NCI-H774 (cell line): ENCODE measurements around the gene PHF21B.
"Not testable (repeated sequence)": the region's sequence is repeated elsewhere in the genome, so short reads cannot be mapped to it uniquely, and the experiment has no call there.

Experiments used
- DNase-seq: peaks from one replicate; lab custom pipeline; 2025; lab: John Stamatoyannopoulos, UW

Gene PHF21B

DNA sequence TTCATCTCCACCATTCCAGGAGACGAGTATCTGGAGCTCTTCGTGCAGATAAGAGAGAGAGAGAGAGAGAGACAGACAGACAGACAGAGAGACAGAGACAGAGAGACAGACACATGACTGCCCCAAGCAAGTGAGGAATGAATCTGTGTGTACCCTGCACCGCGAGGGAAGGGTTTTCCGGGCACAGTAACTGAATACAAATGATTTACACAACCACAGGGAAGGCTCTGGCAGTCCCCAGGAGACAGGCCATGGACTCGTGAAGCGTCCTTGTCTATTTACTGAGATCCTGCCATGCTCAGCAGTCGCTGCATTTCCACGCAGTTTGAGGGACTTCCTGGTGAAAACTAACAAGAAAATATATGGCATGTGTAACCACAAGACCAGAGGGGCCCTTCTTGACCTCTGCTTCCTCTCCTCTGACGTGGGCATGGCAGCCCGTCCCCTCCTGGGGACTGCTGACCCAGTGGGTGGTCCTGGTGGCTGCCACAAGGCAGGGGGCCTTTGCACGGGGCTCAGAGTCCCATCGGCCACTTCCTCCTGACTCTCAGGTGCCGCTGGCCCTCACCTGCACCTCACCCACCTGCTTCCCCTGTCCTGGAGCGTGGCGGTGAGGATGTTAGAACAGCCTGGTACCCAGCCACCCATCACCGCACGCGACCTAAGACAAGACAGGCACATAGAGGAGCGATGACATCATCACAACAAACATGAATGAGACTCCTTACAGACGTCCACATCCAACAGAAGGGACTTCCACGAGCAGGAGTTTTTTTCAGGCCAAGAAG, 75.9 kb downstream of the PHF21B start:
- no peak for DNase-seq

DNA sequence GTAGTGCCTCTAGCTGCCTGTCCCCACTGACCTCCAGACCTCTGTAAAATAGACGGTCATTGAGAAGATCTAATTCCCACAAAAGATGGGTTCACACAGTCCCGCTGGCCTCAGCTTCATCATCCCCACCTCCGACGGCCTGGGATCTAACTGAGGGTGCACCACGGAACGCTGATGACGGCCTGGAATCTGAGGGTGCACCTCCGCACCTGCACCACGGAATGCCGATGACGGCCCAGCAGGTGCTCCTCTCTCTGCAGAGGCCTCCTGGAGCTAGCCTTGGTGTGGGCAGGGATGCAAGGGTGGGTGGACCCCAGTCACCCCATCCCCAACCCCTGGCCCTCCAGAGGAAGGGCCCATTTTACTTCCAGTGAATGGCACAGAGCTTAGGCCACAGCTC, 77.3 kb downstream of the PHF21B start:
- DNase-seq = no peak

DNA sequence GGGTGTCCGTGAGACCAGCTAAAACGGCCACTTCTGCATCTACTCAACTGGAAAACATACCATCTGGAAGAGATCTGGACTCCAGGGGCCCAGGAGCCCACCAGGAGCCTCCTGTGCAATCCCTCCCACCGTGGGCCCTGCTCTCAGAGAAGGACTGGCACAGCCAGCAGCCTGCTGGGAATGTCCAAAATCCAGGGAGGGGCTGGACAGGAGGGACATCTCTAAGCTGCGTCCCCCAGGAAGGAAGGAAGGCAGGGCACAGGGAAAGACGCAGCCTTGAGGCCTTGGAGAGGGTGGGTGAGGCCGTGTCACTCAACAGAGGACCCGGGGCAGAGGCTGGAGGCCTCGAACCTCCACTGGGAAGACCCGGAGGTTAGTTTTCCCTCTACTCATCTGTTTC, 78.0 kb downstream of the PHF21B start:
- no peak for DNase-seq

DNA sequence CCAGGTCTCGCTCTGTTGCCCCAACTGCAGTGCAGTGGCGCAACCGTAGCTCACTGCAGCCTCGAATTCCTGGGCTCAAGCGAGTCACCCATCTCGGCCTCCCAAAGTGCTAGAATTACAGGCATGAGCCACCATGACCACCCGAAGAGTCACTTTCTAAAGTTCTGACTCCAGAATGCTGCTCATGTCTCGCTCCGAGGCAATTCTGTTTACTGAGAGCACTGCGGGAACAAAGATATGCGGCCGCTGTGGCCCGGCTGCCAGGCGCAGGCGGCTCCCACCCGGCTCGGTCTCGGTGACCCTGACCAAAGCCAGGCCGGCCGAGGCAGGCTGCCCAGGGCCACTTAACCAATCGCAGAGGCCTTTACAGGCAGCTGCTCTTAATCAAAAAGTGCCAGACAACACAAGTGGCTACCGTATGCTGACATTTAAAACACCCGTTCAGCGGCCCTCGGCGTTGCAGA, 78.7 kb downstream of the PHF21B start:
- DNase-seq = no peak

DNA sequence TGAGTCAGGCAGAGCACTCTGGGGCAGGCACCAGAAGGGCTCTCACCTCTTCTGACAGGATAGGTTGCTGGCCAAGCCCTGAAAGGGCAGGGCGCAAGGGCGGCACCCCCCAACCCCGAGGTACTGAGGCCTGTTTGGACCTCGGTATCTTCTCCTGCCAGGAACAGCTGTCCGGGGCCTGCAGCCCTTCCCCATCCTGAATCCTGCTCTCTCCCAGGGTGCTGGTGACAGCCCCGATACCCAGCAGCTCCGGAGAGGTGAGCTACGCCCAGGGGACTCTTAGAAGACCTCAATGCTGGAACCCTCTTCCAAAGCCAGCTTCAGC, 79.1 kb downstream of the PHF21B start:
- no peak for DNase-seq

DNA sequence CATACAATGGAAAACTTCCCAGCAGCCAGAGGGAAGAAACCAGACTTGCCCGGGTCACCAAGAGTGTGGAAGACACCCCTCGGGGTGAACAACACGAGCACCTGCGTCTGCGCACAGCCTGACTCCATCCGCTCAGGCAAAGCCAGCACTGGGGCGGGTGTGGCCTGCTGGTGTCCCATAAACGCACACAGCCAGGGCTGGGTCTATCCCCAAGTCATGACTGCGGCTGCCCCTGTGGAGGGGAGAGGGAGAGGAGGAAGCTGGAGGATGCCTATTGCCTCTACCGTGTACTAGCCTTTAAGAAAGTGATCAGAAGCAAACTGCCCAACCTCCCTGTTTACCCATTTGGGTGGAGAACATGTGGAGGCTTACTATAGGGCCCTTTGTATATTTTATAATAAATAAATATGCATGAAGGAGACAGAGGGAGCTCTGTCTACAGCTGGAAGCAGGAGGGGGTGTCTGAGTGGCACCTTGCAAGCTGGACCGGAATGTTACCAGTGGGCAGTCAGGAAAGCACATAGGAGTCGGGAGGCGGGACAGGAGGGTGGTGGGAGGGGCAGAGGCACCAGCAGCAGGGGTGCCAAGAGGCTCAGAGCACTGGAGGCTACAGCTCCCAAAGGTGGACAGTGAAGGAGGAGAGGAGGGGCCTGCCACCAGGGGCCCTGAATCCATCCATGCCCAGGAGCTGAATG, 79.6 kb downstream of the PHF21B start:
- DNase-seq = no peak

DNA sequence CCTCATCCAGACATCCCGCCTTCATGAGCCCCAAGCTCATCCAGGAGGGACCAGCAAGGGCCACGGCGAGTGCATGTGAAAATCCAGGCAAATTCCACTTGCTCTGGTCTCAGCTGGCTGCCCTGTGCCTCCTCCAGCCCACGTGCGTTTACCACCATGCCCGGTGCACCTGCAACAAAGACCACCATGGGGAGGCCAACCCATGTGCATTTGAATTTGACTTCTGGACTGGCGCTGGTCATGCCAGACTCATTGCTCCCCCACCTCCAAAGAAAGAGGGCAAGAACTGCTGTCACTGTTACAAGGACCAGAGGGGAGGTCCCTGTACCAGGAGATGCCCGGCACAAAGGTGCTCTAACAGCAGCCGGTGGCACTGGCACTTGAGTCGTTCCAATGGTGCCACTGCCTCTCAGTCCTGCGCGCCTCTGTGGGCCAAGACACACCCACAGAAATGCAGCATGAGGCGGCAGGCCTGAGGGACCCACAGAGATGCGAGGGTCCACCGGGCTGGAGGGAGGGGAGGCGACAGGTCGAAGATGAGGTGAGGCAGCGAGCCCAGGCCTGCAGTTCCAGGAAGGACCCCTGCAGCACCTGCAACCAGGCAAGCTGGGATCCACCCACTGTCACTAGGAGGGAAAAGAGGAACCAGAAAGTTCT, 80.3 kb downstream of the PHF21B start:
- DNase-seq = no peak

DNA sequence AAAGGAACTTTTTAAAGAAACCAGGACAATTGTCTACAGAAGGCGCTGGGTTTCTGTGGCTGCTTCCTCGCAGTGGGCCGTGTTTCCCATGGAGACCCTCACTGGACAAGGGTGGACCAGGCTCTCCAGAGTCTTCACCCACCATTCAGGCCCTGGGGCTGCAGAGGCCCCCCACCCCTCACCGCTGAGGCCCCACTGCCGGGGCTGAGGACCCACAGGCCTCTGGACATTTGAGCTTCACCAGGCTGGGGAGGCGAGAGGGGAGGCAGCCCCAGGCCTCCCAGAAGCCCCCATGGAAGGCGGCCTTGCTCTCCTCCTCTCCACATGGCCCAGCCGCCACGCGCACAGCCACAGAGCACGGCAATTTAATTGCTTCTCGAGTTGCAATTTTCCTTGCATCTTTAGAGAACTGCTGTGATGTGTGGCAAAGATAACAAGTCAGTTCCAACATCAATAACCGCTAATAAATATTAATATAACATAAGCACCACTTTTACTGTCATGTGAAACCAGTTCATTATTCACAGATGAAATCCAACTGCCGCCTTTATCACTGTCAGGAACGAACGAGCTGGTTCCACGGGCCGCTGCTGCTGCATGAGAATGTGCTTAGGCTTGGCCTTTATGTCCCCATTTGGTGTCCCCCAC, 81.0 kb downstream of the PHF21B start:
- no peak for DNase-seq

DNA sequence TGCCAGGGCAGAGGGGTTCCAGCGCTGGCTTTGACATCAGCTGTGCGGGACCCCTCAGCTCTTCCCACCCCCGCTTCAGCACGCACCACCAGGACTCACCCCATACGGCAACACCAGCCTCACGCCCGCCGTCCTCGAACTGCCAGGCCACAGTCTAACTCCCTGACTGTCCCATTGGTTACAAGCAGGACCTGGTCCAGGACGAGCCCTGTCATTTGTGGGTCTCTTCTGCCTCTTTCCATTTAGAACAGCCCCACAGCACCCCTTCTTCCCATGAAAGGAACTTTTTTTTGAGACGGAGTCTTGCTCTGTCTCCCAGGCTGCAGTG, 81.7 kb downstream of the PHF21B start:
- no peak for DNase-seq

DNA sequence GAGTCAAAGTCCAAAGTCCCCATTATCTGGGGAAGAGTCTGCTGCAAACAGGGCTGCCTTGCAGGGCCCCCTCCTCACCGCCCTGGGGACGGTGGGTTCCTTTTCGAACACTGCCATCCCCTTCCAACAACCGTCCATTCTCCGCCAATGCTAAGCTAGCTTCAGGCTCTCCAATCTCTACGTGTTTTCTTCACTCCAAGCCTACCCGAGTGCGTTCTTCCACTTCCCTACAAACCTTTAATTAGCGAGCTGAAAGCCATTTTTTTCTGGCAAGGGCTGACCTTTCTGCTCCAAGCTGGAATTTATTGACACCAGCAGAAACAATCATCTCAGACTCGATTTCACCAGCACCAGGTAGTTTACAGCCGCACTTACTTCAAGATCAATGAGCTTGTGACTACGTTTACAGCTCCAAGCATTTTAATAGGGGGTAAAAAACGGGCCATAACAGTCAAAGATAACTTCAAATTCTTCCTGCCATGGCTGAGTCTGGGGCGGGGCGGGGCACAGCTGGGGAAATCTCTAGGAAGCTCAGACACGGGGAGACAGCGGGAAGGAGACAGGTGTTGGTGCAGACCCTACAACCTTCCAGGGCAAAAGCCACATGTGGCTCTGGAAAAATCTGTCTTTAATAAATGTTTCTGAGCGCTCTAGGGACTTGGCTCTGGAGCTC, 82.2 kb downstream of the PHF21B start:
- no peak for DNase-seq

DNA sequence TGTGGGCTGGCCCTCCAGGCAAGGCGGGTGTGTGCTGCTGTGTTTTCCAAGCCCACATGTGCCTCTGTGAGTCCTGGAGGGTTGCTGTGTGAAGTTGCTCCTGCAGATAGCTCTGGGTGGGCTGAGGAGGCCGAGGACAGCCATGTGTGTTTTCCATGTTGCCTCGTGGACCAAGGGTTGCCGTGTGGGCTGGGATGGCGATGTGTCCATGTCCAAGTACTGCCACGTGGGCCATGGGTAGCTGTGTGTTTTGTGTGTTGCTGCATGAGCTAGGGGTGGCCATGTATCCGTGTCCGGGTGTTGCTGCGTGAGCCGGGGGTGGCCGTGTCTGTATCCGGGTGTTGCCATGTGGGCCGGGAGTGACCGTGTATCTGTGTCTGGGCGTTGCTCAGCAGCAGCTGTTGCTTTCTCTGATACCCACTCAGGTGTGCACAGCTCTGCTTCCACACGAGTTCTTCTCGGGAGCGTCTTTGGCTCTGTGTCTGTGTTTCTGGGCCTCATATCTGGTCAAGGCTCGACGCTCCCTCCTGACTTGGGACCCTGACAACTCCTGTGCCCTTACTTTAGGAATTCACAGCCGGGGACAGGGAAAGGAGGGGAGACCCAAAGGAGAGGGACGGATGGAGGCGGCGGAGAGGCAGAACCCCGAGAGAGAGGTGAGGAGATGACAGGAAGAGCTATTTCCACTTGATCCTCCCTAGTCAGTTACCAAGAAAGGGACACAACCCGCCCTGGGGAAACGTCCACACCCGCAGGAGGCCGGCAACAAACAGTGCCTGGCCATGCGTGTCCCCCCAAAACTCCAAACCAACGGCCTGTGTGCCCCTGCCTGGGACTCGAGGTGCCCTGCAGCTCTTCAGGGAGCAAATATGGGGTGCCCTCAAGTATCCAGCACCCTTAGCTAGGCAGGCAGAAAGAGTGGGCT, 83.1 kb downstream of the PHF21B start:
- no peak for DNase-seq

DNA sequence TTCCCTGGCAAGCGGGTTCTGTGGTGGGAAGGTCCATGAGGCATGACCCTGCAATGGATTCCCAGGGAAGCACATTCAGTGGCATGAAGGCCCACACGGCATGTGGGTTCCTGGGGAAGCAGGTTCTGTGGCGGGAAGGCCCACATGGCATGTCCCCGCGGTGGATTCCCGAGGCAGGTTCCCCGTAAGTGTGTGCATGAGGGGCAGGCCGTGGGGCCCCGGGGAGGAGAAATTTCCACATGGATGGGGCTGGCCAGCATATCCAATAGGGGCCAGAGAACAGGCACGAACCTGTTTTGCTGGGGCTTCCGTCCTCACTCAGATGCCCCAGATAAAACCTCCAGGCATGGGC, 83.7 kb downstream of the PHF21B start:
- no peak for DNase-seq

DNA sequence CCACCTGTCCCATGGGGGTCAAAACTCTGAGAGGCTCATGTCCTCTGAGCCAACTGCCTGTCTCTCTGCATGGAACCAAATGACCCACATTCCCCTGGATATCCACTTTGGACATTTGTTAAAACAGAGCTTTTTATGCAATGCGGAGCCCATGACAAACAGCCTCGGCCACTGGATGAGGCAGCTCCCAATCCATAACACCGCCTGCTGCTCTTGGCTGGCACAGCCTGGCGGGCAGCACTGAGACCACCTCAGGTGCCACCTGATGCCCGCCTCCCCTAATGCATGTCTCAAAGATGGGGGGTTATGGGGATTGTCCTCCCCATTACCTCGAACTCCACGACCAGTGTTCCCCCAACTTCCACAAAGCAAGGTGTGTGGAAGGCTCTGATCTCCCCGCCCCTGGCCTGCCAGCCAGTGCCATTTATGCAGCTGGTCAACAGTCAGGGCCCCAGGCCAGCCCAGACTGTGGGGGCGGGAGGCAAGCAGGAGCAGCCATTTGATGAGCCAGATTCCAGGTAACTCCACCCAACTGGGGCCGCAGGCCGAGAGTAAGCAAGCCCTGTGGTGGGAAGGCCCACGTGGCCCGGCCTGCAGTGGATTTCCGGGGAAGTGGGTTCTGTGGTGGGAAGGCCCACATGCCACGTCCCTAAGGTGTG, 84.2 kb downstream of the PHF21B start:
- no peak for DNase-seq

DNA sequence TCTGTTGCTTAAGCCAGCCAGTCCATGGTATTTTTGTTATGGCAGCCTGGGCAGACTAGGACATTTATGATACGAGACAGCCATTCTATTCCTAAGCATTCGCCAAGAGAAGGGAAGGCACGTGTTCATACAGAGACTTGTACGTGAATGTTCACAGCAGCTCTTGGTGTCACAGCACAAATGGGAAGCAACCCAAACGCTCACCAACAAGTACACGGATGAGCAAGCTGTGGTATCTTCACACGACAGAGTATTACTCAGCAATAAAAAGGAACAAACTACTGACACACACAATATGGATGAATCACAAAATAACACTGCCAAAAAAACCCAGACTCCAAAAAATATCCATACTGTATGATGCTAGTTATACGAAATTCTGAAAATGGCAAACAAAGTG, 85.1 kb downstream of the PHF21B start:
- DNase-seq = no peak

DNA sequence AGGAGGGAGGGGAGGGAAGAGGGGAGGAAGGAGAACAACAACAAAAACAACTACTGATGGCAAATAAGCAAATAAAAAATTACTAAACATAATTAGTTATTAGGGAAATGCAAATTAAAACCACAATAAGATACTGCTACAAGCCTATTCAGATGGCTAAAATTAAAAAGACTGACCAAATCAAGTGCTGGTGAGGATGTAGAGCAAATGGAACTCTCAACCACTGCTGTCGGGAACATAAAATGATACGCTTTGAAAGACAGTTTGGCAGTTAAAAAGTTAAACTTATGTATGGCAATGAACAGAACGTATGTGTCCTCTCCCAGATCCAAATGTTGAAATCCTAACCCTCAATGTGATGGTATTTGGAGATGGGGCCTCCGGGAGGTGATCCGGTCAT, 85.7 kb downstream of the PHF21B start:
- DNase-seq = no peak

DNA sequence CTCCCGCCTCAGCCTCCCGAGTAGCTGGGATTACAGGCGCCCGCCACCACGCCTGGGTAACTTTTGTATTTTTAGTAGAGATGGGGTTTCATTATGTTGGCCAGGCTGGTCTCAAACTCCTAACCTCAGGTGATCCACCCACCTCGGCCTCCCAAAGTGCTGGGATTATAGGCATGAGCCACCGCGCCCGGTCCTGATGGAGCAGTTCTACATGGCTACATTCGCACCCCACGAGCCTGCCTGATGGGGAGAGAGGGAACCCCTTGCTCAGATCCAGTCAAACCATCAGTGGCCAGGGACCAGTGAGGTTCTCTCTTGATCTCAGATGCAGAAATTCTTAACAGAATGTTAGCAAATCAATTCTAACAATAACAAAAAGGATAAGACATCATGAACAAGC, 88.0 kb downstream of the PHF21B start:
- not testable (repeated sequence) for DNase-seq

DNA sequence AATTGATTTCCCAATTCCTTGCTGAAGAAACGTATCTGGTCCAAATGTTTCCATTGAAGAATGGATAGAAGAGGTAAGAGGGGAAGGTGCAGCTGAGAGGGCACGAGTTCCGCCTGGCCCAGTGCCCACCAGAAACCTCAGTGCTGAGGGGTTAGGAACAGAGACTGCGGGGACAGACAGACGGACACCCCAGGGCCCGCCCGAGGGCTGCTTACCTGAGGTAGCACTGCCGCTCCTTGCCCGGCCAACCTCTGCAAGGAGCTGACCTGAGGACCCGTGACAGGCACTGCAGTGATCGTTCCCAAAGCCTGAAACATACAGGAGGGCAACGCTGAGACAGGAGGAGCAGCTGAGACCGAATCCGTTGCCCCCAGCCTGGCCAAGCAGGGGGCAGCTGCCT, 89.6 kb downstream of the PHF21B start:
- DNase-seq = no peak

DNA sequence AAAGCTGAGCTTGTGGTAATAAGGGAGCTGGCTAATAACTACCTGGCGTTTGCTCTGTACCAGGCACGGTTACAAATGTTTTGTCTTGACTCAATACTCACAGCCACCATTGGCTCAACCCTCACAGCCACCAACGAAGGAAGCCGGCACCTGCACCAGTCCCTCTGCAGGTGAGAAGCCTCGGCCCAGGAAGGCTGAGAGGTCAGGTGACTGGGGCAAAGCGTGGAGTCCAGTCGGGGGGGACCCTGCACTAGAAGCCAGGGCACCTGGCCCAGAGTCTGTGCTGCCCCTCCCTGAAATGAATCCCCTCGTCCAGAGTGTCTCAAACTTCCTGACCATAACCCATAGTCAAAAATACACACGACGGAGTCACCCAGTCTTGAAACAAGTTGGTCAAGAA, 90.1 kb downstream of the PHF21B start:
- DNase-seq = no peak

DNA sequence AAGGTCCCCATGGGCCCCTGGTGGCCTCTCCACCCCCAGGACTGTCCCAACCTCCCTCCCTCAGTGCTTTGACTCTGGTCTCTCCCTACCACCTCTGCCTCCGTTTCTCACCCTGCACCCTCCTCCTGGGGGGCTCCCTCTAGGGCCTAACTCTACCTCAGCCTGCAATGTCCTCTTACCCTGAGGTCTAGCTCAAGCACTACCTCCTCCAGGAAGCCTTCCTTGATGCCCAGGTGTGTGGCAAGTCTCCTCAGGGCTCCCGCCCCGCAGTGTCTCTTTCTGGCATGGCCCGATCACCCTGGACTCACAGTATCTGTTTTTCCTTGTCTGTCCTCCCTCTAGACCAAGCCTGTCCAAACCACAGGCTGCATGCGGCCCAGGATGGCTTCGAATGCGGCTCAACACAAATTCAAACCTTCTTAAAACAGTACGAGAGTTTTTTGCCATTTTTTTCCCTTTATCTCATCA, 90.8 kb downstream of the PHF21B start:
- no peak for DNase-seq

DNA sequence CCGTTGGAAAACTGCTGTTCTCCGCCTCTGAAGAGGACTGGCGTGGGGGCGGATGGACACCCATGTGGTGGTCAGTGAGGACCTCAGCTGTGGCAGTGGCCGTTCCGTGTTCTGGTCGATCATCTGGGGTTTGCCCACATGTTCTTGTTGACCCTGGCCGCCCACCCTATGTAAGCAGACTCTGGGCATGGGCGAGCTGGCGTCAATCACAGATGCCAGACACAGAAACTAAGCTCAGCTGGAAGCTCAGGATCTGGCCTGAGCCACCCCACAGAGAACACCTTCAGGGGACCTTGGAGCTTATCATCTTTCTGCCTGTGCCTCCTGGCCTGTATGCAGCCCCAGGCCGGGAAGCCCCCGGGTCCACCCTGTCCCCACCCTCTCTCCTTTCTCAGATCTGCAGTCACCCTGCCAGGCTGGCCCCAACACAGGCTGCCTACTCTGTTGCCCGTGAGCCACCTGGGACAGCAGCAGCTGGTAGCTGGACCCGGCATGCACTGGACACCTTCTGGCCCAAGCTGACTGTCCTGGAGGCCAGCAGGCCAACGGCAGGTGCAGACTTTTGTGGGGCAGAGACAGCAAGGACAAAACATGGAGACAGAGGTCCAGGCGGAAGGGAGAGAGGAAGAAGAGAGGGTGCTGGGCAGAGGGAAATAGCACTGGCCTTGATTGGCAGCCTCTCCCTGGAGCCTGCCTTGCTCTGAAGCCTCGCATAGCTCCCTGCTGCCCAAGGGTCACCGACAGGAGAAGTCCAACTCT, 91.5 kb downstream of the PHF21B start:
- DNase-seq = no peak
